Right atrium auricular region (tissue), 2 donors: ENCODE data around the gene CDCA3. TPM values are rescaled to one million over a fixed set of nuclear protein-coding genes. Genes with fewer than 3 reads are reported as not detected.

Experiments used
- DNase-seq: peaks from one replicate; pipeline ENCODE4 v3.0.0-alpha.2; 2019; ENCODE audit warnings: low spot score
- H3K27ac ChIP-seq, 2 donors: fragments of 200-600 bp; sonication (generic); 1 replicate in 1 of 2; 2 replicates in 1 of 2; pipeline ENCODE4 v1.5.1; 2016 to 2019
- H3K27me3 ChIP-seq, 2 donors: fragments of 200-600 bp; sonication (generic); one replicate each; pipeline versions ENCODE4 v1.5.1 to v1.6.0; 2017 to 2019
- H3K36me3 ChIP-seq: fragments of 200-600 bp; sonication (generic); one replicate; pipeline ENCODE4 v1.5.1; 2016
- H3K4me1 ChIP-seq, 2 donors: fragments of 200-600 bp; sonication (generic); one replicate each; pipeline versions ENCODE4 v1.5.1 to v1.6.0; 2017 to 2019
- H3K4me3 ChIP-seq, 2 donors: fragments of 200-600 bp; sonication (generic); 1 replicate in 1 of 2; 2 replicates in 1 of 2; pipeline ENCODE4 v1.5.1; 2017 to 2019; ENCODE audit warnings: mild to moderate bottlenecking in 1 of 2, moderate library complexity in 1 of 2
- H3K9me3 ChIP-seq, 2 donors: fragments of 200-600 bp; sonication (generic); one replicate each; pipeline ENCODE4 v1.5.1; 2019
- total RNA-seq, 2 donors: library from RNA; depleted of rRNA; stranded (reverse); fragments of >200 nt; gene quantifications; one replicate each; pipeline ENCODE4 v1.1.0, GENCODE V29; 2016
- TF ChIP-seq, protein P1 (sequence below), 2 donors: fragments of 200-600 bp; sonication (generic); IDR thresholded peaks; one replicate each; pipeline ENCODE4 v1.5.1; 2019; ENCODE audit warnings: antibody characterized with exemption in 2 of 2

The CDCA3 gene
- total RNA-seq, 2 donors from 2014 or later, result 0.39 to 1.7 TPM

DNA sequence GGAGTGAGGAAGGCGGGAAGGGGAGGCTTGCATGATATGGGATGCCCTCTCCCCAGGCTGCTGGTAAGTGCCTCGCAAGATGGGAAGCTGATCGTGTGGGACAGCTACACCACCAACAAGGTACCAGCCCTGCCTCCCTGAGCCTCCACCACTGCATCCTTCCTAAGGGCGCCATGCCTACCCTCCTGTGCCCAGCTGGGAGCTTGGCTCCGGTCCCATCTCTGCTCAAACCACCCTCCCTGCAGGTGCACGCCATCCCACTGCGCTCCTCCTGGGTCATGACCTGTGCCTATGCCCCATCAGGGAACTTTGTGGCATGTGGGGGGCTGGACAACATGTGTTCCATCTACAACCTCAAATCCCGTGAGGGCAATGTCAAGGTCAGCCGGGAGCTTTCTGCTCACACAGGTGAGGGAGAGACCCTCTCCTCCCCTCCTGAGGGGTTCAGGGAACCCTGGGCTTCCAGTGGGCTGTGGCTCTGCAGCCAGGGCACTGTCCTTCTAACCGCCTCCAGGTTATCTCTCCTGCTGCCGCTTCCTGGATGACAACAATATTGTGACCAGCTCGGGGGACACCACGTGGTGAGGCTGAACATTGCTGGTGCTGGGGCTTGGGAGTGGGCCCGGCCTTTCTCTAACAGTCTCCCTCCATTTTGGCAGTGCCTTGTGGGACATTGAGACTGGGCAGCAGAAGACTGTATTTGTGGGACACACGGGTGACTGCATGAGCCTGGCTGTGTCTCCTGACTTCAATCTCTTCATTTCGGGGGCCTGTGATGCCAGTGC, 7.8 kb downstream of the CDCA3 start:
- Histone ChIP-seq H3K27me3 (no peaks in the 10 kb centered on the region), H3K36me3 (peaks cover 65% of the 10 kb centered on the region), H3K27ac (no peak overlapping the region), H3K4me1 (peaks cover 0 to 5% of the 10 kb centered on the region in 2 donors), H3K9me3 (no peaks in the 10 kb centered on the region), H3K4me3 (no peak overlapping the region)
- TF ChIP-seq, protein P1, sequence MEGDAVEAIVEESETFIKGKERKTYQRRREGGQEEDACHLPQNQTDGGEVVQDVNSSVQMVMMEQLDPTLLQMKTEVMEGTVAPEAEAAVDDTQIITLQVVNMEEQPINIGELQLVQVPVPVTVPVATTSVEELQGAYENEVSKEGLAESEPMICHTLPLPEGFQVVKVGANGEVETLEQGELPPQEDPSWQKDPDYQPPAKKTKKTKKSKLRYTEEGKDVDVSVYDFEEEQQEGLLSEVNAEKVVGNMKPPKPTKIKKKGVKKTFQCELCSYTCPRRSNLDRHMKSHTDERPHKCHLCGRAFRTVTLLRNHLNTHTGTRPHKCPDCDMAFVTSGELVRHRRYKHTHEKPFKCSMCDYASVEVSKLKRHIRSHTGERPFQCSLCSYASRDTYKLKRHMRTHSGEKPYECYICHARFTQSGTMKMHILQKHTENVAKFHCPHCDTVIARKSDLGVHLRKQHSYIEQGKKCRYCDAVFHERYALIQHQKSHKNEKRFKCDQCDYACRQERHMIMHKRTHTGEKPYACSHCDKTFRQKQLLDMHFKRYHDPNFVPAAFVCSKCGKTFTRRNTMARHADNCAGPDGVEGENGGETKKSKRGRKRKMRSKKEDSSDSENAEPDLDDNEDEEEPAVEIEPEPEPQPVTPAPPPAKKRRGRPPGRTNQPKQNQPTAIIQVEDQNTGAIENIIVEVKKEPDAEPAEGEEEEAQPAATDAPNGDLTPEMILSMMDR (IDR thresholded peaks at IDR 0.05), result no peak
- no peak for DNase-seq

DNA sequence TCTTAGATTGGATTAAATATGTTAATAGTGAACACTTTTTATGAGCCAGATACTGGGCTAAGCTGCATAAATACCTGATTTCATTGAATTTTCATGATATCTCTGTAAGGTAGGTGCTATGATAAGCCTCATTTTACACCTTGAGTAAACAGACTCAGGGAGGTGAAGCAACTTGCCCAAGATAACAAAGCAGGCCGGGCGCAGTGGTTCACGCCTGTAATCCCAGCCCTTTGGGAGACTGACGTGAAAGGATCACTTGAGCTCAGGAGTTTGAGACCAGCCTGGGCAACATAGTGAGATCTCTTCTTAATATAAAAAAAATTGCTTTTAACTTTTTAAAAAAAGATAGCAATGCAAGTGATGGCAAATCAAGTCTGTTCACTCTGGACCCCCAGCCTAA, 9.0 kb downstream of the CDCA3 start:
- no peak for DNase-seq
- Histone ChIP-seq H3K4me1 (peaks cover 0 to 5% of the 10 kb centered on the region in 2 donors), H3K4me3 (no peak overlapping the region), H3K9me3 (no peaks in the 10 kb centered on the region), H3K36me3 (peaks cover 72% of the 10 kb centered on the region), H3K27me3 (no peaks in the 10 kb centered on the region), H3K27ac (no peak overlapping the region)
- TF ChIP-seq, protein P1 (IDR thresholded peaks at IDR 0.05), result no peak

DNA sequence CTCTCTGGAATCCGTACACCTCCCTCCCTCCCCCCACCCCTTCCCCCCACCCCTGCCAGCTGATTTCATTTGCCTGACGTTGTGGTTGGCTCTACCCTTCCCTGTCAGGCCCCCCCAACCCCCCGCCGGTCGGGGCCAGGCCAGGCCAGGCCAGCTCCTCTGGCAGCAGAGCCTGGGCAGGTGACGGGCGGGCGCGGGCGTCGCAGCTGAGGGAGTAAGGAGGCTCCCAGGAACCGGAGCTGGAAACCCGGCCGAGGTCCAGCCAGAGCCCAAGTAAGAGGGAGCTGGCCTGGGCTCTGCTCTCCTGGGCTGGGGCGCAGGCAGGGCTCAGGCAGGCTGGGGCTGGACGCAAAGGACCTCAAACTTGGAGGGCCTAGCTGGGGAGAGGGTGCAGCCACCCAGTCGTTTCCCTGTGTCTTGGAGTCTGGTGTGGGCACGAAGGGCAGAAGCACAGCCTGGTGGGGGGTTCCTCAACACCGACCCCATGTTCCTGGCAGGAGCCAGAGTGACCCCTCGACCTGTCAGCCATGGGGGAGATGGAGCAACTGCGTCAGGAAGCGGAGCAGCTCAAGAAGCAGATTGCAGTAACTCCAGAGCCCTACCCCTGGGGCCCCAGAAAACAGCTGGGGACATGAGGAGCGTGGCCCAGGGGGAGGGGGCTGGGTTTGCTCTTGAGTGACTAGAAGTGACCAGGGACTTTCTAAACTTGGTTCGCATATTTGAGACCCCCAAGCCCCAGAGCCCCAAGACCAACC, 10.1 kb downstream of the CDCA3 start, which contains the start of gene GNB3:
GNB3 (plus strand) TSS at position 165 of the 755 bp plus-strand sequence; CDS start at position 528, 363 bp downstream.
- Histone ChIP-seq H3K4me3 (no peak within 1 kb of the TSS), H3K4me1 (peaks cover 0 to 6% of the 10 kb centered on the region in 2 donors), H3K36me3 (peaks cover 70% of the 10 kb centered on the region), H3K27me3 (no peaks in the 10 kb centered on the region), H3K27ac (peak within 1 kb of the TSS; percentile 31 to 48), H3K9me3 (no peaks in the 10 kb centered on the region)
- TF ChIP-seq, protein P1 (IDR thresholded peaks at IDR 0.05), result no peak
- DNase-seq, result no peak

DNA sequence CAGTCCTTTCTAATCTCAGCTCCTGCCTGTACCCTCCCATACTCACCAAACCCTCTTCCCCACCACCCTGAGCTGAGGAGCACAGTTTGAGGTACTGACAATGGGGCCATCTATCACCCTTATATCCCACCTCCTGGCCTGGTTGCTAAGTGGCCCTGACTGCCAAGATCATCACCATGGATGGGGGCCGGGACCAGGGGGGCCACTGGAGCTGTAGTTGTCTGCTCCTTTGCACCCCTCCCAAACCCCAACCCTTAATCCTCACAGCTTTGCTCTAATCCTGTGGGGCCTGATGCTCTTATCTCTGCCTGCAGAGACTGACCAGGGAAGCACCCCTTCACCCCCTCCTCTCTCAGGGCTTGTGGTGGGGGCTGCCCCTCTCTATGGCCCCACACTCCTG, 10.8 kb downstream of the CDCA3 start:
- Histone ChIP-seq H3K4me1 (peaks cover 0 to 10% of the 10 kb centered on the region in 2 donors), H3K4me3 (no peak overlapping the region), H3K27me3 (no peaks in the 10 kb centered on the region), H3K27ac (peak overlapping the region; percentile 31 to 48), H3K9me3 (no peaks in the 10 kb centered on the region), H3K36me3 (peaks cover 68% of the 10 kb centered on the region)
- DNase-seq, result no peak
- TF ChIP-seq, protein P1 (IDR thresholded peaks at IDR 0.05), result no peak

DNA sequence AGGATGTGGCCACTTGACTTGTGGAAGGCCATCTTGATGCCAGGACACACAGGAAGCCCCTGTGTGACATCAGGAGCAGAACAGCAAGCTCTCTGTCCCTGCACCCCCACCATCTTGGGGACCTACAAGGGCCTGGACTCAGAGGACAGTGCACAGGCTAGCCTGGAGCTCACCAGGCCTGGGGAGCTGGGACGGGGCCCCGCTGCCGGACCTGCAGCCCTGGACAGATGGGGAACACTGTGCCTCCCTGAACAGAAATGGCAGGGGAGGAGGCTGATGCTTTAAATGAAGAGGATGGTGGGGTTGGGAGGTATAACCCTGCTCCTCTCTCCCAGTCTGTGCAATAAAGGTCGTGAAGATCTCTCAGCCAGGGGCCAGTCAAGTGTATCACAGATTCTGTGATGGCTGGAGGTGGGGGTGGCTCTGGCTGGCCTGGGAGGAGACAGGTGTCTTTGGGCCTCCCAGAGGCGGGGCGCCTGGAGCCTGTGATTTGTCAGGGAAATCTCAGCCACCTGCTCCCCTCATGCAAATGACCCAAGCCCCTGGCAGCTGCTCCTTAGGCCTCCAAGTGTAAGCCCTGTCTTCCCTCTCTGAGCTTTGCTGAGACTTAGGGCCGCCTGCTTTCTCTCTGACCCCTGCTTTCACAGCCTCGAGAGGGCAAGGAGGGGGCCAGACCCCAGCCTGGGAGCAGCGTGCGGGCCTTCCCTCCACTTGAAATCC, 11.4 kb downstream of the CDCA3 start:
- Histone ChIP-seq H3K27ac (peak overlapping the region in 1 of 2 donors; percentile 31), H3K9me3 (no peaks in the 10 kb centered on the region), H3K27me3 (no peaks in the 10 kb centered on the region), H3K4me3 (no peak overlapping the region), H3K36me3 (peaks cover 61% of the 10 kb centered on the region), H3K4me1 (peaks cover 0 to 10% of the 10 kb centered on the region in 2 donors)
- TF ChIP-seq, protein P1 (IDR thresholded peaks at IDR 0.05), result no peak
- no peak for DNase-seq
